ENCODE measurements around the gene OR4K15.
"Not testable (repeated sequence)": the region's sequence is repeated elsewhere in the genome, so short reads cannot be mapped to it uniquely, and the experiment has no call there.

The OR4K15 gene, protein sequence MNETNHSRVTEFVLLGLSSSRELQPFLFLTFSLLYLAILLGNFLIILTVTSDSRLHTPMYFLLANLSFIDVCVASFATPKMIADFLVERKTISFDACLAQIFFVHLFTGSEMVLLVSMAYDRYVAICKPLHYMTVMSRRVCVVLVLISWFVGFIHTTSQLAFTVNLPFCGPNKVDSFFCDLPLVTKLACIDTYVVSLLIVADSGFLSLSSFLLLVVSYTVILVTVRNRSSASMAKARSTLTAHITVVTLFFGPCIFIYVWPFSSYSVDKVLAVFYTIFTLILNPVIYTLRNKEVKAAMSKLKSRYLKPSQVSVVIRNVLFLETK

DNA sequence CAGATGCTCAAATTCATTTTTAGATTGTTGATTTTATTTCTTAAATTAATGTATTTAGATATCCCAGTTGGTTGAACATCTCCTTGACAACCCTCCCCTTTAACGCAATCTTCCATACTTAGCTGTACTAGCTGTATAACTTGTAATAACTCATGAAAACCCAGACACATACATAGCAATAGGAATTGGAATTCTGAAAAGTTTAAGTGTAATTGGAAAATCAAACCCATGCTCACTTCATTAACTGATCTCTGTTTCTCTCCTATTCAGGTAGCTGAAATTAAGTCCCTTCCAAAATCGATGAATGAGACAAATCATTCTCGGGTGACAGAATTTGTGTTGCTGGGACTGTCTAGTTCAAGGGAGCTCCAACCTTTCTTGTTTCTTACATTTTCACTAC lies at the start of gene OR4K15:
TSS of gene OR4K15 (plus strand) at position 301 of the 400 bp plus-strand sequence. CDS start at position 301, 0 bp downstream.
- Mint-ChIP-seq H3K4me1 (peaks cover 29% of the 10 kb centered on the region), H3K9me3 (peaks cover 11% of the 10 kb centered on the region), H3K27ac (peak within 1 kb of the TSS; percentile 43), H3K27me3 (no peaks in the 10 kb centered on the region), H3K36me3 (peaks cover 14% of the 10 kb centered on the region), H3K4me3 (no peak within 1 kb of the TSS)
- DNase-seq: no peak
- CTCF ChIA-PET: no interaction called here

DNA sequence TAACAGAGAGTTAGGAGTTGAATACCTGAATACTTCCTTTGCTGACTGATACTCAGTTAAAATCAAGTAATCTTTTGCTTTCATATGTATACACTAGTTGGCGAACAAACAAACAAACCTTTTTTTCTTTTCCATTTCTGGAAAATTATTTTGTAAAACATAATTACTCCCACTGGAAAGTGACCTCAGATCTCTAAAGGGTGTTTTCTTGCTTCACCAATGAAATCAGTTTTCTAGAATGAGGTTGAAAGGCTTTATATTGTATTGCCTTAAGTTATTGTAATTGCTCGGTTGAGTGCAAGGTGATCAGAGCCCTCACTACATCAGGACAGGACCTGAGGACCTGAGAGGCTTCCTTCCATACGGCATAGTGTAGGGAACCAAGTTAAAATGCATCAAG lies 44.8 kb upstream of the OR4K15 start, which contains the start of gene OR4K1:
TSS of gene OR4K1 (plus strand) at position 301 of the 400 bp plus-strand sequence. CDS start 4,750 bp downstream, outside the sequence.
- DNase-seq: no peak
- no peaks in the 10 kb centered on the region for H3K9me3 Mint-ChIP-seq
- H3K36me3 Mint-ChIP-seq: no peaks in the 10 kb centered on the region
- no peak within 1 kb of the TSS for H3K27ac Mint-ChIP-seq
- no peaks in the 10 kb centered on the region for H3K4me1 Mint-ChIP-seq
- no peak within 1 kb of the TSS for H3K4me3 Mint-ChIP-seq
- CTCF ChIA-PET: no interaction called here
- H3K27me3 Mint-ChIP-seq: no peaks in the 10 kb centered on the region

DNA sequence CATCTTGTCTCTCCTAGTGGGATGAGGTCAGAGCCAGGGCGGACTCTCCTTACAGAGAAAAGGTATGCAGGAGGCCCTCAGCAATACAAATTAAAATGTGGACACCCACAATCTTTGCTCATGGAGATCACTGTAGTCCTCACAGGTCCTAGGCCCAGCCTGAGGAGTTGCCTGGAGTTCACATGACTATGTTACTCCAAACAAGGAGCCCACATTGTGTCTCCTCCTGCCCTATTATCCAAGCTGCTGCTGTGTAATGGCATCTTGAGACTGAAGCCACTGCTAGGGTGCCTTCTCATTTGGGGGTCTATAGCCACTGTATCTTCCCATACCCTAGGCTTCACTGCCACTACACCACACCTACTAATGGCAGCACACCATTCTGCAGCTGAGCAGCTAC lies 33.7 kb upstream of the OR4K15 start:
- CTCF ChIA-PET: no interaction called here
- Mint-ChIP-seq H3K27ac (no peak overlapping the region), H3K27me3 (no peaks in the 10 kb centered on the region), H3K4me3 (no peak overlapping the region), H3K36me3 (no peaks in the 10 kb centered on the region), H3K9me3 (no peaks in the 10 kb centered on the region), H3K4me1 (no peaks in the 10 kb centered on the region)
- DNase-seq: no peak

DNA sequence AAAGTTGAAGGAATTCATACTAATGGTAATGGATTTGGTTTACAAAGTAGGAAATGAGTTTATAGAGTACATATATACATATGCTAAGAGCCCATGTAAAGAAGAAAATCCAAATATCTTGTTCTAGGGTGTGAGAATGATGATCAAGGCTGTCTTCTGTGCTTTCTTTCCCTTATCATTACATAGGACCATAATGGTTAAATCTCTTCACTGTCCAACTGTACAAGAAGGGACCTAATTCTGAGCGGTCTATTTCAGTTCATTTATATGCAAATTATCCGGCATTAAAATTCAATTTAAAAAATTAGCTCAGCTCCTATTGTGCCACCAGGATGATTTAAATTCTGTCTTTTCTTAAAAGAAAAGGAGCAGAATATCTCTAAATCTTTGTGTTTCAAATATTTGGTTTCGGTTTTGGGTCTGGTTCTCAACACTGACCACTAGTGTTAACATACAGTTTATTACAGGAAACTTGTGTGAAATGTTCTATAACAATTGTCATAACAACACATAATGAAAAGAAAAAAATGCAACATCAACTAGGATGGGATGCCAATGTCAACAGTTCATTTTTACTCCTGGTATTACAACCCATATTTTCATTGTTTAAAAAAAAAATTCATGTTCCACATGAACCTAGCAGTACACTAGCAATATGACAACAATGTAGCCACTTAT lies 27.8 kb upstream of the OR4K15 start:
- H3K27me3 Mint-ChIP-seq: no peaks in the 10 kb centered on the region
- no peak overlapping the region for H3K4me3 Mint-ChIP-seq
- H3K27ac Mint-ChIP-seq: no peak overlapping the region
- no peaks in the 10 kb centered on the region for H3K4me1 Mint-ChIP-seq
- CTCF ChIA-PET: no interaction called here
- peaks cover 2% of the 10 kb centered on the region for H3K9me3 Mint-ChIP-seq
- no peaks in the 10 kb centered on the region for H3K36me3 Mint-ChIP-seq
- DNase-seq: no peak

DNA sequence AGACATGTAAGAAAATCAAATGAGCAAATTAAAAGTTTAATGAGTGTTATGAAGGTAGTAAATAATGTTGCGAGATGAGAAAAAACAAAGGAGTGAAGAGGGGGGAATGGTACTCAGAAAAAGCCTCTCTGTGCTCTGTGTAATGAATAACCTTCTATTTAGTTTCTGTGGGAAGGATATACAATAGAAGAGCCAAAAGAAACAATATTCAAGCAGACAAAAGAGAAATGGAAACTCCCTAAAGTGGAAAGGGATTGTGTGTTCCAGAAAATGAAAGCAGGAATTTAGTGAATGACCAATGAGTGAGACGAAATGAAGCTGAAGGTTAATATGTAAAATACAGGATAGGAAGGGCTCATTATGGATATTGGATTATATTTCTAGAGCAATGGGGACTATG lies 26.2 kb upstream of the OR4K15 start:
- H3K4me1 Mint-ChIP-seq: no peaks in the 10 kb centered on the region
- CTCF ChIA-PET: no interaction called here
- H3K4me3 Mint-ChIP-seq: no peak overlapping the region
- H3K9me3 Mint-ChIP-seq: peaks cover 2% of the 10 kb centered on the region
- H3K27ac Mint-ChIP-seq: no peak overlapping the region
- no peaks in the 10 kb centered on the region for H3K36me3 Mint-ChIP-seq
- DNase-seq: no peak
- no peaks in the 10 kb centered on the region for H3K27me3 Mint-ChIP-seq

DNA sequence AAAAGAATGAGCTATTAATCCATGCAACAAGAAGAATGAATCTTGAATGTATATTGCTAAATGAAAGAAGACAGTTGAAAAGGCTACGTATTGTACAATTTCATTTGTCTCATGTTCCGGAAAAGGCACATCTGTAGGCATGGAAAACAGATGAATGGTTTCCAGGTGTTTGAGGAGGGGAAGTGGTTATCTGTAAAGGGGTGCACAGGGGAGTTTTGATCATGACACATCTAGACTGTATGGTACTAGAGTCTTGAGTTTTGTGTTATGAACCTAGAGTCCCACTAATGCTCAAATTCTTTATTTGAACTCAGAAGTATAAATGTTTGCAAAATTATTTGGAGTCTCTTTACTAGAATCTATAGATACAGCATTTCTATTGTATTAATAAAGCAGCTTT lies 5.7 kb upstream of the OR4K15 start:
- CTCF ChIA-PET, H3K4me3 Mint-ChIP-seq, H3K27ac Mint-ChIP-seq, H3K27me3 Mint-ChIP-seq, DNase-seq, H3K9me3 Mint-ChIP-seq, H3K36me3 Mint-ChIP-seq: not testable (repeated sequence)
- H3K4me1 Mint-ChIP-seq: peaks cover 23% of the 10 kb centered on the region

DNA sequence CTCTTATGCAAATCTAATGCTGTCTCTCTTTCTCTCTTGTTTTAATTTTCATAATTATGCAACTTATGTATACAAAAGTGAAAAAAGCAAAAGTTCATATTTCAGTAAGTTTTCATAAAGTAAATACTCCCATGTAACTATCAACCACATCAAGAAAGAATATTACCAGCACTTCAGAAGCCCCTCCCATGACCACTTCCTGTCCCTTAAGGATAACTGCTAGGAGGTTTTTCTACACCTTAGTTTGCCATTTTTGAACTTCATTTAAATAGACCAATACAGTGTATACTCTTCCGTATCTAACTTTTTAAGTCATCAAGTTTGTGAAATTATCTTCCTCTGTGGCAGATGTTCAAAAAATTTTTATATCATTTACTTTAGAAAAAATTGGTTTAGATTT lies 547 bp upstream of the OR4K15 start:
- Mint-ChIP-seq H3K27me3 (no peaks in the 10 kb centered on the region), H3K4me3 (no peak overlapping the region), H3K36me3 (peaks cover 11% of the 10 kb centered on the region), H3K27ac (peak overlapping the region; percentile 43), H3K9me3 (peaks cover 9% of the 10 kb centered on the region), H3K4me1 (peaks cover 29% of the 10 kb centered on the region)
- CTCF ChIA-PET: no interaction called here
- peak; percentile 63 for DNase-seq

DNA sequence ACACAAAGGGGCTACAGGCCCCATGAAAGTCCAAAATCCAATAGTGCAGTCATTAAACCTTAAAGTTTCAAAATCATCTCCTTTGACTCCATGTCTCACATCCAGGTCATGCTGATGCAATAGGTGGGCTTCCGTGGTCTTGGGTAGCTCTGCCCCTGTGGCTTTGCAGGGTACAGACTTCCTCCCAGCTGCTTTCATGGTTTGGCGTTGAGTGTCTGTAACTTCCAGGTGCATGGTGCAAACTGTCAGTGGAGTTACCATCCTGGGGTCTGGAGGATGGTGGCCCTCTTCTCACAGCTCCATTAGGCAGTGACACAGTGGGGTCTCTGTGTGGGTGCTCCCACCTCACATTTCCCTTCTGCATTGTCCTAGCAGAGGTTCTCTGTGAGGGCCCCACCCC lies 18.0 kb downstream of the OR4K15 start:
- CTCF ChIA-PET: no interaction called here
- H3K4me1 Mint-ChIP-seq: no peaks in the 10 kb centered on the region
- no peak overlapping the region for H3K27ac Mint-ChIP-seq
- DNase-seq: no peak
- H3K27me3 Mint-ChIP-seq: no peaks in the 10 kb centered on the region
- H3K36me3 Mint-ChIP-seq: no peaks in the 10 kb centered on the region
- H3K9me3 Mint-ChIP-seq: peaks cover 2% of the 10 kb centered on the region
- H3K4me3 Mint-ChIP-seq: no peak overlapping the region

DNA sequence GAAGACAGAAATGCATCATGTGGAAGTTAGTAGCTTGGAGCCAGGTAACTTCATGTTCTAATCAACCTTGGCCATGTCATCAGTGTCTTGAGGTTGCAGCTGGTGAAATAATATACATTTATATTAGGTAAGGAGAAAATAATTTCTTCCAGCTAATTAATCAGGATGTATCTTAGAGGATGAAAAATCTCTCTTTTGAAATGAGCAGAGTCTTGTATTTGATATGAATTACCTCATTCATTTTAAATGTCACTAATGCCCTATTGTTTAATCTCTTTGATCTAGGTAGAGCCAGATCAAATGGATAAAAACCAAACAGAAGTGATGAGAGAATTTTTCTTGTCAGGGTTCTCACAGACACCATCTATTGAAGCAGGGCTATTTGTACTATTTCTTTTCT lies 26.5 kb downstream of the OR4K15 start, which contains the start of gene OR4Q2:
TSS of gene OR4Q2 (plus strand) at position 301 of the 400 bp plus-strand sequence.
- Mint-ChIP-seq H3K27me3 (no peaks in the 10 kb centered on the region), H3K27ac (no peak within 1 kb of the TSS), H3K9me3 (peaks cover 1% of the 10 kb centered on the region), H3K4me1 (no peaks in the 10 kb centered on the region), H3K4me3 (no peak within 1 kb of the TSS), H3K36me3 (no peaks in the 10 kb centered on the region)
- CTCF ChIA-PET: no interaction called here
- no peak for DNase-seq

DNA sequence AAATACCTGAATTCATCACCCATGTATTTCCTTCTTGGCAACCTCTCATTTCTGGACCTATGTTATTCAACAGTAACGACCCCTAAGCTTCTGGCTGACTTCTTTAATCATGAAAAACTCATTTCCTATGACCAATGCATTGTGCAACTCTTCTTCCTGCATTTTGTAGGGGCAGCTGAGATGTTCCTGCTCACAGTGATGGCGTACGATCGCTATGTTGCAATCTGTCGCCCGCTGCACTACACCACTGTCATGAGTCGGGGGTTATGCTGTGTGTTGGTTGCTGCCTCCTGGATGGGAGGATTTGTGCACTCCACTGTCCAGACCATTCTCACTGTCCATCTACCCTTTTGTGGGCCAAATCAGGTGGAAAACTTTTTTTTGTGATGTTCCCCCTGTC lies 26.9 kb downstream of the OR4K15 start:
- CTCF ChIA-PET: no interaction called here
- peaks cover 1% of the 10 kb centered on the region for H3K36me3 Mint-ChIP-seq
- no peak overlapping the region for H3K27ac Mint-ChIP-seq
- H3K9me3 Mint-ChIP-seq: peaks cover 4% of the 10 kb centered on the region
- no peaks in the 10 kb centered on the region for H3K4me1 Mint-ChIP-seq
- H3K4me3 Mint-ChIP-seq: no peak overlapping the region
- no peak for DNase-seq
- H3K27me3 Mint-ChIP-seq: no peaks in the 10 kb centered on the region

DNA sequence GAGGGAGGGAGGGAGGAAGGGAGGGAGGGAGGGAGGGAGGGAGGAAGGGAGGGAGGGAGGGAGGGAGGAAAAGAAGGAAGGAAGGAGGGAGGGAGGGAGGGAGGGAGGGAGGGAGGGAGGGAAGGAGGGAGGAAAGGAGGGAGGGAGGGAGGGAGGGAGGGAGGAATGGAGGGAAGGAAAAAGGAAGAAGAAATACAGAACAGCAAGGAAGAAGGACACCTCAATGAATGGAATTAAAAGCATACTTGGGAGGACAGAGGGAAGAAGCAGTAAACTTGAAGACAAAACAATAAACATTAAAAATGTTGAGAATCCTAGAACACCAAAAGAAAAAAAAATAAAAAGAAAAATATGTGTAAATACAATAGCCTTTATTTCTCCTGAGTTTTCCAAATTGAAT lies 32.8 kb downstream of the OR4K15 start:
- Mint-ChIP-seq H3K36me3 (peaks cover 1% of the 10 kb centered on the region), H3K4me1 (no peaks in the 10 kb centered on the region), H3K27me3 (no peaks in the 10 kb centered on the region), H3K9me3 (peaks cover 6% of the 10 kb centered on the region), H3K4me3 (no peak overlapping the region), H3K27ac (no peak overlapping the region)
- no peak for DNase-seq
- CTCF ChIA-PET: no interaction called here

DNA sequence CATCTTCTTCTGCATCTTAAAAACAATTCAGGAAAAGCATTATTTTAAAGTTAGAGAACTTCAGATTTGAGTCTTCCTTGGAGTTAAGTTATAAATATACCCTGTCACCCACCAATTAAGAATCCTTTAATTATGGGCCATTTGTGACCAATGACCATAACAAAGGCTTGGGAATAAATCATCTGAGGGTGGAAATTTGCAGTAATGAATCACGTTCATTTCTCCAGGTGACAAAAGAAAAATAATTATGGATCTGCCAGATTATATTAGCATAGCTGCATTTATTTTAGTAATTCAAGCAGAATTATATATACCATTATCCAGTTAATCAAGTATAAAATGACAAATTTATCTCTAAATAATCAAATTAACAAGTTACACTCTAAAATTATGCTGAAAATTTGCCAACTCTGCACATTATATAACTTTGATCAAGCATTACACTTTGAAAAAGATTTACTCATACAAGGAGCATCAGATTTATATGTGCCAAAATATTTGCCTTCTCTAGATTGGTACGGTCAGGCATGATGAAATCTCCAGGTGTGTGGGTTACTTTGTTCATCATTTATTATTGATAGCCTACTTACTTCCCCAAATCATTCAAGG lies 44.0 kb downstream of the OR4K15 start, which contains the start of gene OR4K14:
TSS of gene OR4K14 (minus strand) at position 51 of the 609 bp plus-strand sequence. CDS start 4,114 bp downstream, outside the sequence.
- H3K36me3 Mint-ChIP-seq: no peaks in the 10 kb centered on the region
- H3K4me1 Mint-ChIP-seq: no peaks in the 10 kb centered on the region
- DNase-seq: no peak
- H3K27ac Mint-ChIP-seq: no peak within 1 kb of the TSS
- H3K27me3 Mint-ChIP-seq: no peaks in the 10 kb centered on the region
- no peaks in the 10 kb centered on the region for H3K9me3 Mint-ChIP-seq
- CTCF ChIA-PET: no interaction called here
- H3K4me3 Mint-ChIP-seq: no peak within 1 kb of the TSS

Data from activated naive CD4-positive, alpha-beta T cell treated with anti-CD3 and anti-CD28 coated beads, Interleukin-2, amount 10 ng/mL, durations not matched to agents 7 days and 5 days (primary cell).